K562 (cell line): Measurements from ENCODE around the gene ARHGAP24. TPM values are rescaled to one million over a fixed set of nuclear protein-coding genes. Genes with fewer than 3 reads are reported as not detected.

ENCODE experiments used
- ATAC-seq: fragments of 200-7000 bp; cut with Tn5 transposase; 3 replicates; pipeline ENCODE4 v1.9.1; 2020; ENCODE audit warnings: moderate library complexity
- BruUV-seq: library from RNA; stranded (reverse); fragments of 400-500 nt; replicated peaks from 2 replicates; lab custom pipeline; 2021; lab: Mats Ljungman, UMichigan
- CTCF ChIA-PET: fragments of 300-600 bp; formaldehyde crosslinking; extraction: SDS; loops from one replicate; lab custom pipeline; 2021; ENCODE audit warnings: low intra/inter-chr PET ratio; lab: Yijun Ruan, JAX
- POLR2A ChIA-PET: fragments of 300-600, 350-650 bp; sonication (Branson Sonifier 250); formaldehyde crosslinking; extraction: SDS; loops from one replicate; lab custom pipeline; 2021; ENCODE audit warnings: antibody characterized with exemption, inconsistent platforms; lab: Yijun Ruan, JAX
- DNase-seq, 4 experiments: peaks; one replicate each; pipeline versions ENCODE4 v3.0.0 to v3.0.0-alpha.2; 2011 to 2018; ENCODE audit warnings: low spot score in 3 of 4, mixed read lengths in 3 of 4; ENCODE audit errors: extremely low read depth in 1 of 4
- FAIRE-seq: peaks from 2 replicates; lab custom pipeline; 2011; peaks lifted over from hg19 to GRCh38; lab: Jason Lieb, UNC
- H2AFZ ChIP-seq: 2 replicates; pipeline ENCODE4 v1.6.0; 2011; ENCODE audit warnings: low read depth, low read length, control low read depth, inconsistent platforms
- H3K27ac ChIP-seq: fragments of 200-600 bp; 3 replicates; pipeline ENCODE4 v1.8.0; 2011; ENCODE audit warnings: low read depth, mild to moderate bottlenecking, control low read depth, inconsistent platforms, low read length, moderate library complexity, mixed read lengths; ENCODE audit errors: extremely low read depth
- H3K27me3 ChIP-seq, 2 experiments: fragments of 300-600 bp in 1 of 2; 2 replicates in 1 of 2; 3 replicates in 1 of 2; pipeline versions ENCODE4 v1.6.0 to v1.8.0; 2011; ENCODE audit warnings: inconsistent platforms in 2 of 2, low read length in 2 of 2, mild to moderate bottlenecking in 1 of 2, mixed read lengths in 1 of 2, moderate library complexity in 1 of 2; ENCODE audit not compliant: control insufficient read depth in 2 of 2, insufficient read depth in 2 of 2
- H3K36me3 ChIP-seq: fragments of 300-600 bp; 3 replicates; pipeline ENCODE4 v1.8.0; 2011; ENCODE audit warnings: mild to moderate bottlenecking, low read length, inconsistent platforms; ENCODE audit not compliant: control insufficient read depth, insufficient read depth
- H3K4me1 ChIP-seq, 2 experiments: fragments of 200-600 bp in 1 of 2; replicated peaks in 1 of 2; 2 replicates in 1 of 2; 3 replicates in 1 of 2; pipeline versions ENCODE4 v1.5.1 to v1.8.0; 2011; ENCODE audit warnings: inconsistent platforms in 2 of 2, low read length in 2 of 2, mild to moderate bottlenecking in 1 of 2, mixed read lengths in 1 of 2, moderate library complexity in 1 of 2; ENCODE audit not compliant: control insufficient read depth in 2 of 2, insufficient read depth in 2 of 2
- H3K4me2 ChIP-seq: 2 replicates; pipeline ENCODE4 v1.6.1; 2011; ENCODE audit warnings: low read length, control low read depth, inconsistent platforms, mixed read lengths; ENCODE audit not compliant: insufficient read depth
- H3K4me3 ChIP-seq: fragments of 200-600 bp; sonication (generic), shearing (Covaris generic); 2 replicates; pipeline ENCODE4 v1.5.1; 2016; ENCODE audit warnings: control low read depth, inconsistent platforms
- H3K79me2 ChIP-seq: fragments of 200-600 bp; 3 replicates; pipeline ENCODE4 v1.8.0; 2011; ENCODE audit warnings: low read length, inconsistent platforms; ENCODE audit not compliant: control insufficient read depth, insufficient read depth
- H3K9ac ChIP-seq, 2 experiments: 2 replicates each; pipeline versions ENCODE4 v1.6.0 to v1.6.1; 2011; ENCODE audit warnings: low read depth in 2 of 2, low read length in 2 of 2, control low read depth in 1 of 2, inconsistent platforms in 1 of 2, mild to moderate bottlenecking in 1 of 2, mixed read lengths in 1 of 2; ENCODE audit not compliant: insufficient read depth in 1 of 2
- H3K9me1 ChIP-seq: one replicate; pipeline ENCODE4 v1.6.0; 2011; ENCODE audit warnings: inconsistent platforms, mild to moderate bottlenecking, low read length, moderate library complexity; ENCODE audit not compliant: control insufficient read depth, insufficient read depth
- H3K9me3 ChIP-seq: replicated peaks from 2 replicates; pipeline ENCODE4 v1.5.1; 2011; ENCODE audit warnings: low read depth, low read length, inconsistent platforms; ENCODE audit not compliant: control insufficient read depth, insufficient read depth
- H4K20me1 ChIP-seq: replicated peaks from 2 replicates; pipeline ENCODE4 v1.6.1; 2011; ENCODE audit warnings: low read length, inconsistent platforms, mixed read lengths; ENCODE audit not compliant: control insufficient read depth, insufficient read depth
- CBX5 ChIP-seq: IDR thresholded peaks from 2 replicates; pipeline ENCODE4 v1.6.1; 2014; ENCODE audit warnings: low read depth, borderline replicate concordance
- CTBP1 ChIP-seq: fragments of 450-650 bp; IDR thresholded peaks from 2 replicates; pipeline ENCODE4 v1.6.1; 2016; ENCODE audit warnings: borderline replicate concordance
- FOXA3 ChIP-seq, 2 experiments: fragments of 450-650 bp in 1 of 2; sonication (generic) in 1 of 2; formaldehyde crosslinking; IDR thresholded peaks in 1 of 2; conservative IDR thresholded peaks in 1 of 2; 2 replicates each; pipeline versions ENCODE4 v1.4.0 to v1.8.0; 2020 to 2022; ENCODE audit warnings: mild to moderate bottlenecking in 2 of 2, missing genetic modification reagents in 1 of 2
- GABPA ChIP-seq: fragments of 200-800 bp; sonication (Bioruptor generic); conservative IDR thresholded peaks from 2 replicates; pipeline ENCODE4 v1.6.1; 2016; ENCODE audit warnings: low read depth, missing genetic modification characterization, missing compliant biosample characterization
- GATAD2A ChIP-seq: fragments of 450-650 bp; IDR thresholded peaks from 2 replicates; pipeline ENCODE4 v1.6.1; 2017
- HMG20B ChIP-seq: fragments of 250-450 bp; sonication (Bioruptor Pico); IDR thresholded peaks from 2 replicates; pipeline ENCODE4 v1.5.0; 2021; ENCODE audit warnings: mild to moderate bottlenecking
- NBN ChIP-seq: fragments of 450-650 bp; IDR thresholded peaks from 2 replicates; pipeline ENCODE4 v1.6.1; 2016; ENCODE audit warnings: low read depth, mild to moderate bottlenecking
- NFIX ChIP-seq: fragments of 250-450 bp; sonication (Bioruptor Pico); IDR thresholded peaks from 2 replicates; pipeline ENCODE4 v1.4.0; 2020; ENCODE audit warnings: low read depth, mild to moderate bottlenecking, moderate library complexity
- POLR2H ChIP-seq: IDR thresholded peaks from 2 replicates; pipeline ENCODE4 v1.6.1; 2016; ENCODE audit warnings: missing genetic modification characterization, low read depth, mild to moderate bottlenecking, control low read depth, missing compliant biosample characterization, moderate library complexity
- PTRF ChIP-seq: fragments of 450-650 bp; IDR thresholded peaks from 2 replicates; pipeline ENCODE4 v1.6.1; 2016; ENCODE audit warnings: mild to moderate bottlenecking, missing genetic modification characterization, missing compliant biosample characterization
- WGBS: fragments of 100-300 bp; shearing (Covaris generic); methylation state at CpG from one replicate; pipeline ENCODE4 v1.1.6; 2016; ENCODE audit warnings: low coverage, mixed read lengths; ENCODE audit not compliant: insufficient coverage; ENCODE audit errors: missing lambda C conversion rate; 5-methylcytosine and 5-hydroxymethylcytosine counted together
- in situ Hi-C: fragments of 300-500 bp; cut with MboI; formaldehyde crosslinking; loops from 4 replicates; pipeline ENCODE4 v1.15.0; 2018; ENCODE audit warnings: inconsistent platforms, mixed read lengths
- intact Hi-C: fragments of 100-400 bp; cut with micrococcal nuclease; formaldehyde crosslinking; loops from 2 replicates; pipeline ENCODE4 v1.14.2; 2022
- polyA plus RNA-seq, 8 experiments: library from polyadenylated mRNA; depleted of rRNA in 4 of 8; stranded (reverse) in 5 of 8; unstranded in 3 of 8; fragments of >200 nt; fragmentation: Nextera tagmentation in 2 of 8; fragmentation: Illumina TruSeq in 1 of 8; extraction: Ambion mirVana in 2 of 8; extraction: Trizol in 1 of 8; gene quantifications; 2 replicates each; pipeline versions ENCODE4 v1.2.1 to v1.2.3, GENCODE V29; 2011 to 2014; ENCODE audit warnings: inconsistent platforms in 1 of 8, missing spikeins in 1 of 8
- total RNA-seq, 7 experiments: library from RNA; depleted of rRNA in 6 of 7; stranded (reverse); fragments of >200 nt in 6 of 7; fragmentation: Illumina TruSeq in 2 of 7; extraction: Trizol in 2 of 7; gene quantifications; 2 replicates each; pipeline versions ENCODE4 v1.2.1 to v1.2.3, GENCODE V29; 2011 to 2021; ENCODE audit warnings: low replicate concordance in 1 of 7
- TF ChIP-seq, protein P1 (sequence below): fragments of 250-450 bp; sonication (Bioruptor Pico); IDR thresholded peaks from 2 replicates; pipeline ENCODE4 v1.4.0; 2020; ENCODE audit warnings: mild to moderate bottlenecking, moderate library complexity
- TF ChIP-seq, protein P2 (sequence below): fragments of 450-650 bp; formaldehyde crosslinking; IDR thresholded peaks from 2 replicates; pipeline ENCODE4 v1.4.0; 2022; ENCODE audit warnings: missing genetic modification characterization

Gene ARHGAP24
- total and polyA plus RNA-seq, 9 of the 15 experiments (the other 6 are each of a cell fraction or from before 2014, with no cell fraction given) = 8.0 to 22.6 (median 14.0) TPM

DNA sequence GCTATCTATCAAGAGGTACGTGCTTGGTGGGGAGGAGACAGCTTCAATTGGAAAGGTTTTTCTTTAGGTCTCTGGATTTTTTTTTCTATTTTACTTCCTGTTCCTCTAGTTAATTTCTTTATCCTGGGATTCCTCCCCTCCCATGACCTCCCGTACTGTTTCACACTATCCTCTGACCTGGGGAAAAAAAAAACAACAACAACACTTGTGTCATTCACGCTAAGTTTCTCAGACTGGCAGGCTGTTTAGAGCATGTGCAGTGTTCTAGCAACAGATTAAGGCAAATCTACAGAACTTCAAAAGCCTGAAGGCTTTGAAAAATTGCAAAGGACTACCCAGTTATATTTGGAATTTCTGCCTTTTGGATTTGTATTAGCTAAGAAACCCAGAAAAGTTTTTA, 358.4 kb downstream of the ARHGAP24 start (continued):
- no peak for TF ChIP-seq NFIX (CRISPR knock-in tag)

DNA sequence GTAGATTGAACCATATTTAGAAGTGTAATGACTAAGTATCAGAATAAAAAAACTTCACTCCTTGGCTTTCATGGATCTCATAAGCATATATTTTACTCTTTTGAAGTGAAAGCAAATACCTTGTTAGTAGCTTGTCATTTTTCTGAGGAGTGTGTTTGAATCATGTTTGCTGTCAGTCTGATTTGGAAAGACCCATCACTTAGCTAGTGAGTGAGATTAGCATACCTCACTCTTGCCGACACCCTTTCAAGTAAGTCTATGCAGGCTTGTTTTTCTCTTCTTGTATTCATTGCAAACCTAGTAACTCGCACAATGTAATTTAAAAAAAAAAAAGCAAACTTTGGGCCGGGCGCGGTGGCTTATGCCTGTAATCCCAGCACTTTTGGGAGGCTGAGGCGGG, 360.0 kb downstream of the ARHGAP24 start:
- WGBS = 39% methylated on average over 2 of the region's 6 CpGs
- FAIRE-seq = no peak
- ChIA-PET POLR2A (no interaction called here), CTCF (no interaction called here)
- Histone ChIP-seq H4K20me1 (no peaks in the 10 kb centered on the region), H2AFZ (no peak overlapping the region), H3K4me2 (no peak overlapping the region), H3K9me1 (no peaks in the 10 kb centered on the region), H3K27me3 (no peaks in the 10 kb centered on the region), H3K9me3 (no peaks in the 10 kb centered on the region), H3K9ac (no peak overlapping the region), H3K4me3 (no peak overlapping the region), H3K79me2 (no peaks in the 10 kb centered on the region), H3K36me3 (no peaks in the 10 kb centered on the region), H3K27ac (no peak overlapping the region), H3K4me1 (no peaks in the 10 kb centered on the region)
- ATAC-seq = no peak
- no peak for TF ChIP-seq PTRF
- no peak for TF ChIP-seq NBN
- TF ChIP-seq POLR2H (tag) = no peak
- TF ChIP-seq, protein P1, sequence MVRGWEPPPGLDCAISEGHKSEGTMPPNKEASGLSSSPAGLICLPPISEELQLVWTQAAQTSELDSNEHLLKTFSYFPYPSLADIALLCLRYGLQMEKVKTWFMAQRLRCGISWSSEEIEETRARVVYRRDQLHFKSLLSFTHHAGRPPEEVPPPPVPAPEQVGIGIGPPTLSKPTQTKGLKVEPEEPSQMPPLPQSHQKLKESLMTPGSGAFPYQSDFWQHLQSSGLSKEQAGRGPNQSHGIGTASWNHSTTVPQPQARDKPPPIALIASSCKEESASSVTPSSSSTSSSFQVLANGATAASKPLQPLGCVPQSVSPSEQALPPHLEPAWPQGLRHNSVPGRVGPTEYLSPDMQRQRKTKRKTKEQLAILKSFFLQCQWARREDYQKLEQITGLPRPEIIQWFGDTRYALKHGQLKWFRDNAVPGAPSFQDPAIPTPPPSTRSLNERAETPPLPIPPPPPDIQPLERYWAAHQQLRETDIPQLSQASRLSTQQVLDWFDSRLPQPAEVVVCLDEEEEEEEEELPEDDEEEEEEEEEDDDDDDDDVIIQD (CRISPR knock-in tag) = no peak
- no peak for TF ChIP-seq CTBP1
- TF ChIP-seq GABPA (tag) = no peak
- TF ChIP-seq CBX5 = no peak
- TF ChIP-seq GATAD2A = no peak
- no peak for TF ChIP-seq HMG20B (CRISPR knock-in tag)
- TF ChIP-seq, protein P2, sequence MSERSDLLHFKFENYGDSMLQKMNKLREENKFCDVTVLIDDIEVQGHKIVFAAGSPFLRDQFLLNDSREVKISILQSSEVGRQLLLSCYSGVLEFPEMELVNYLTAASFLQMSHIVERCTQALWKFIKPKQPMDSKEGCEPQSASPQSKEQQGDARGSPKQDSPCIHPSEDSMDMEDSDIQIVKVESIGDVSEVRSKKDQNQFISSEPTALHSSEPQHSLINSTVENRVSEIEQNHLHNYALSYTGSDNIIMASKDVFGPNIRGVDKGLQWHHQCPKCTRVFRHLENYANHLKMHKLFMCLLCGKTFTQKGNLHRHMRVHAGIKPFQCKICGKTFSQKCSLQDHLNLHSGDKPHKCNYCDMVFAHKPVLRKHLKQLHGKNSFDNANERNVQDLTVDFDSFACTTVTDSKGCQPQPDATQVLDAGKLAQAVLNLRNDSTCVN (CRISPR knock-in tag) = no peak
- TF ChIP-seq FOXA3 (CRISPR knock-in tag; conservative IDR thresholded peaks at IDR 0.05 in 1 of 2, IDR thresholded peaks at IDR 0.05 in 1 of 2) = no peak
- DNase-seq = no peak
- no TSS peak for BruUV-seq
- in situ Hi-C loops = no loop called here
- intact Hi-C loops = no loop called here
